ENCODE data around the gene CACTIN. TPM values are rescaled to one million over a fixed set of nuclear protein-coding genes. Genes with fewer than 3 reads are reported as not detected.

CACTIN gene
- polyA plus RNA-seq, 1 of the 3 experiments (the other 2 are of a cell fraction): 36.4 TPM

DNA sequence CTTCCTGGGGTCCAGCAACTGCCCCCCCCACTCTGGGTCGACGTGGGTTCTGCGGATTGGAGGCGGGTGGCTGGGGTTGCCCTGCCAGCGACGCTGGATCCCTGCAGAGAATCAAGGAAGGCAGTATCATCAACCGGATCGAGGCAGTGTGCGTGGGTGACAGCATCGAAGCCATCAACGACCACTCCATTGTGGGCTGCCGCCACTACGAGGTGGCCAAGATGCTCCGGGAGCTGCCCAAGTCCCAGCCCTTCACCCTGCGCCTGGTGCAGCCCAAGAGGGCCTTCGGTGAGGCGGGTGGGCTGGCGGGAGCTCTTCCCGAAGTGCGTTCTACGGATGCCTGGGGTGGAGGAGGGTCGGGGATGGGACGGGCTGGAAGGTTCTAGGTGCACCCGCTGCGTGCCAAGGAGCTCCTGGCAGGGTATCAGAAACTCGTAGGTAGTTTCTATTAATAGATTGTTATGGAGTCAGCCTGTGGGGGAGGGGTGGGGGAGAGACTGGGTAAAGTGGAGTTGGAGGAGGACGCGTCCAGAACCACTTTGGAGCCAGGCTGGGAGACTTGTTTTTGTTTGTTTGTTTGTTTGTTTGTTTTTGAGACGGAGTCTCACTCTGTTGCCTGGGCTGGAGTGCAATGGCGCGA, 39.8 kb downstream of the CACTIN start:
- CTCF ChIA-PET: interaction anchor here (0.6 to 3.5 kb wide), 22 partner anchors 10 to 272 kb away, joined by 3 to 49 read pairs (median 4); partner anchors contain the start of gene HMG20B

DNA sequence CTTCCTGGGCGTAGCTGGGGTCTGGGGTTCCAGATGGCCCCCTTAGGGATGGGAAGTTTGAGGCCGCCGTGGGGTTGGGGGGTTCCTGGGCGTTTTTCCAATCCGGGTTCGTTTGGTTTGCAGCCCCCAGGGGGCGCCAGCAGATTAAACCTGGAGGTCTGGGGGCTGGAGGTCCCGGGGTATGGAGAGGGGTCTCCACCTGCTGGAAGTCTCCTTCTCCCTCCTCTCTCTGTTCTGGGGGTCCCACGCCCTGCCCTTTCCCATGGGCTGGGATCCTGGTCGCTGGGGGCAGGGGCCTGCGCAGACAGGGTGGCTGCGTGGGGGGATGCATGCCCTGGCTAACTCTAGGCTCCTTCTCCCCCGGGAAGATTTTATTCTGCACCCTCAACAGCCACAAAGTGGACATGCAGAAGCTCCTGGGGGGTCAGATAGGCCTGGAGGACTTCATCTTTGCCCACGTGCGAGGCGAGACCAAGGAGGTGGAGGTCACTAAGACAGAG, 40.4 kb downstream of the CACTIN start:
- Histone ChIP-seq H2AFZ (ENCODE audit: low read depth) (peak overlapping the region; percentile 59; the same call in 1 of the 2 replicates), H3K79me2 (ENCODE audit: insufficient read depth) (no peaks in the 10 kb centered on the region), H3K36me3 (replicated peaks in 1 of 2; ENCODE audit: control insufficient read depth in 1 of 2, insufficient read depth in 2 of 2, low read length in 1 of 2) (no peaks in the 10 kb centered on the region), H3K9ac (no peak overlapping the region), H4K20me1 (ENCODE audit: insufficient read depth) (no peaks in the 10 kb centered on the region), H3K4me3 (ENCODE audit: low read depth in 2 of 2, low read length in 1 of 2) (no peak overlapping the region), H3K9me3 (no peaks in the 10 kb centered on the region), H3K27ac (ENCODE audit: low read depth in 2 of 2, low read length in 1 of 2) (no peak overlapping the region), H3K9me2 (no peaks in the 10 kb centered on the region), H3K27me3 (ENCODE audit: insufficient read depth) (no peaks in the 10 kb centered on the region), H3K4me1 (ENCODE audit: control insufficient read depth in 1 of 2, insufficient read depth in 2 of 2, low read depth in 1 of 2, low read length in 1 of 2) (peaks cover 0 to 7% of the 10 kb centered on the region in 2 experiments; a peak in 1 of 4 replicates), H3F3A (replicated peaks; ENCODE audit: insufficient read depth) (peaks cover 12% of the 10 kb centered on the region), H3K4me2 (0 out of 2 replicates have a peak overlapping the region, but pooled peaks have one; percentile 60)
- WGBS (ENCODE audit: low lambda C conversion rate): 5% methylated on average over 4 of the region's 16 CpGs
- ChIA-PET POLR2A (interaction anchor here (0.9 kb wide), 1 partner anchor 23 kb away, joined by 4 read pairs; no protein-coding TSS in a partner anchor), CTCF (interaction anchor here (0.6 to 3.5 kb wide), 28 partner anchors 10 to 360 kb away, joined by 3 to 49 read pairs (median 4); partner anchors contain the start of gene HMG20B)
- TF ChIP-seq RAD21 (IDR thresholded peaks at IDR 0.05; ENCODE audit: low read length) (peak; percentile 65), POLR2AphosphoS5 (IDR thresholded peaks at IDR 0.05; ENCODE audit: low read depth, low read length) (no peak), SMC3 (IDR thresholded peaks at IDR 0.05; ENCODE audit: low read depth, low read length) (peak; percentile 30; the same call in 1 of the 2 replicates), SIN3A (IDR thresholded peaks at IDR 0.05; ENCODE audit: borderline replicate concordance, low read depth, low read length) (no peak)
- TF ChIP-seq, protein P1, sequence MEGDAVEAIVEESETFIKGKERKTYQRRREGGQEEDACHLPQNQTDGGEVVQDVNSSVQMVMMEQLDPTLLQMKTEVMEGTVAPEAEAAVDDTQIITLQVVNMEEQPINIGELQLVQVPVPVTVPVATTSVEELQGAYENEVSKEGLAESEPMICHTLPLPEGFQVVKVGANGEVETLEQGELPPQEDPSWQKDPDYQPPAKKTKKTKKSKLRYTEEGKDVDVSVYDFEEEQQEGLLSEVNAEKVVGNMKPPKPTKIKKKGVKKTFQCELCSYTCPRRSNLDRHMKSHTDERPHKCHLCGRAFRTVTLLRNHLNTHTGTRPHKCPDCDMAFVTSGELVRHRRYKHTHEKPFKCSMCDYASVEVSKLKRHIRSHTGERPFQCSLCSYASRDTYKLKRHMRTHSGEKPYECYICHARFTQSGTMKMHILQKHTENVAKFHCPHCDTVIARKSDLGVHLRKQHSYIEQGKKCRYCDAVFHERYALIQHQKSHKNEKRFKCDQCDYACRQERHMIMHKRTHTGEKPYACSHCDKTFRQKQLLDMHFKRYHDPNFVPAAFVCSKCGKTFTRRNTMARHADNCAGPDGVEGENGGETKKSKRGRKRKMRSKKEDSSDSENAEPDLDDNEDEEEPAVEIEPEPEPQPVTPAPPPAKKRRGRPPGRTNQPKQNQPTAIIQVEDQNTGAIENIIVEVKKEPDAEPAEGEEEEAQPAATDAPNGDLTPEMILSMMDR (IDR thresholded peaks at IDR 0.05): peak; percentile 71
- peak; percentile 89 for DNase-seq

More for the DNA sequence above, 39.8 kb downstream of the CACTIN start:
- no peak overlapping the region for H3K4me2 ChIP-seq
- no peaks in the 10 kb centered on the region for H3K9me3 ChIP-seq
- H3K9me2 ChIP-seq: no peaks in the 10 kb centered on the region
- H3K36me3 ChIP-seq (replicated peaks in 1 of 2; ENCODE audit: control insufficient read depth in 1 of 2, insufficient read depth in 2 of 2, low read length in 1 of 2): no peaks in the 10 kb centered on the region
- H4K20me1 ChIP-seq (ENCODE audit: insufficient read depth): no peaks in the 10 kb centered on the region
- no peak overlapping the region for H3K9ac ChIP-seq
- WGBS (ENCODE audit: low lambda C conversion rate): 38% methylated on average over 21 of the region's 31 CpGs
- H3K27me3 ChIP-seq (ENCODE audit: insufficient read depth): no peaks in the 10 kb centered on the region
- H3K4me3 ChIP-seq (ENCODE audit: low read depth in 2 of 2, low read length in 1 of 2): no peak overlapping the region
- no peak overlapping the region for H2AFZ ChIP-seq (ENCODE audit: low read depth)
- TF ChIP-seq, protein P2, sequence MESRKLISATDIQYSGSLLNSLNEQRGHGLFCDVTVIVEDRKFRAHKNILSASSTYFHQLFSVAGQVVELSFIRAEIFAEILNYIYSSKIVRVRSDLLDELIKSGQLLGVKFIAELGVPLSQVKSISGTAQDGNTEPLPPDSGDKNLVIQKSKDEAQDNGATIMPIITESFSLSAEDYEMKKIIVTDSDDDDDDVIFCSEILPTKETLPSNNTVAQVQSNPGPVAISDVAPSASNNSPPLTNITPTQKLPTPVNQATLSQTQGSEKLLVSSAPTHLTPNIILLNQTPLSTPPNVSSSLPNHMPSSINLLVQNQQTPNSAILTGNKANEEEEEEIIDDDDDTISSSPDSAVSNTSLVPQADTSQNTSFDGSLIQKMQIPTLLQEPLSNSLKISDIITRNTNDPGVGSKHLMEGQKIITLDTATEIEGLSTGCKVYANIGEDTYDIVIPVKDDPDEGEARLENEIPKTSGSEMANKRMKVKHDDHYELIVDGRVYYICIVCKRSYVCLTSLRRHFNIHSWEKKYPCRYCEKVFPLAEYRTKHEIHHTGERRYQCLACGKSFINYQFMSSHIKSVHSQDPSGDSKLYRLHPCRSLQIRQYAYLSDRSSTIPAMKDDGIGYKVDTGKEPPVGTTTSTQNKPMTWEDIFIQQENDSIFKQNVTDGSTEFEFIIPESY (IDR thresholded peaks at IDR 0.05; ENCODE audit: borderline replicate concordance, low read depth): no peak
- TF ChIP-seq RAD21 (IDR thresholded peaks at IDR 0.05; ENCODE audit: low read length): no peak
- TF ChIP-seq POLR2AphosphoS5 (IDR thresholded peaks at IDR 0.05; ENCODE audit: low read depth, low read length): no peak
- TF ChIP-seq ELF1 (IDR thresholded peaks at IDR 0.05): no peak
- TF ChIP-seq, protein P3, sequence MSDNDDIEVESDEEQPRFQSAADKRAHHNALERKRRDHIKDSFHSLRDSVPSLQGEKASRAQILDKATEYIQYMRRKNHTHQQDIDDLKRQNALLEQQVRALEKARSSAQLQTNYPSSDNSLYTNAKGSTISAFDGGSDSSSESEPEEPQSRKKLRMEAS (IDR thresholded peaks at IDR 0.05; ENCODE audit: low read depth): no peak
- TF ChIP-seq, protein P1 (IDR thresholded peaks at IDR 0.05): no peak
- POLR2A ChIA-PET: interaction anchor here (0.7 to 0.9 kb wide), 2 partner anchors 12 to 22 kb away, joined by 3 to 4 read pairs; no protein-coding TSS in a partner anchor
- H3K27ac ChIP-seq (ENCODE audit: low read depth in 2 of 2, low read length in 1 of 2): no peak overlapping the region
- H3K4me1 ChIP-seq (ENCODE audit: control insufficient read depth in 1 of 2, insufficient read depth in 2 of 2, low read depth in 1 of 2, low read length in 1 of 2): peaks cover 0 to 7% of the 10 kb centered on the region in 2 experiments; a peak in 1 of 4 replicates
- H3F3A ChIP-seq (replicated peaks; ENCODE audit: insufficient read depth): peaks cover 13% of the 10 kb centered on the region
- no peaks in the 10 kb centered on the region for H3K79me2 ChIP-seq (ENCODE audit: insufficient read depth)
- no peak for DNase-seq
